ENCODE results near the gene LGALS4.
A peak's percentile ranks its signal among the peaks of the same experiment; 100 is the strongest.
"Not testable (repeated sequence)": the region's sequence is repeated elsewhere in the genome, so short reads cannot be mapped to it uniquely, and the experiment has no call there.

LGALS4 gene

GRCh38 chr19:38836159-38836982 is 23.6 kb upstream of the LGALS4 start:
- POLR2A ChIA-PET: interaction anchor here (1.2 kb wide), 1 partner anchor 13 kb away, joined by 7 read pairs; no protein-coding TSS in a partner anchor
- CTCF ChIA-PET: no interaction called here
- TF ChIP-seq, protein P1, sequence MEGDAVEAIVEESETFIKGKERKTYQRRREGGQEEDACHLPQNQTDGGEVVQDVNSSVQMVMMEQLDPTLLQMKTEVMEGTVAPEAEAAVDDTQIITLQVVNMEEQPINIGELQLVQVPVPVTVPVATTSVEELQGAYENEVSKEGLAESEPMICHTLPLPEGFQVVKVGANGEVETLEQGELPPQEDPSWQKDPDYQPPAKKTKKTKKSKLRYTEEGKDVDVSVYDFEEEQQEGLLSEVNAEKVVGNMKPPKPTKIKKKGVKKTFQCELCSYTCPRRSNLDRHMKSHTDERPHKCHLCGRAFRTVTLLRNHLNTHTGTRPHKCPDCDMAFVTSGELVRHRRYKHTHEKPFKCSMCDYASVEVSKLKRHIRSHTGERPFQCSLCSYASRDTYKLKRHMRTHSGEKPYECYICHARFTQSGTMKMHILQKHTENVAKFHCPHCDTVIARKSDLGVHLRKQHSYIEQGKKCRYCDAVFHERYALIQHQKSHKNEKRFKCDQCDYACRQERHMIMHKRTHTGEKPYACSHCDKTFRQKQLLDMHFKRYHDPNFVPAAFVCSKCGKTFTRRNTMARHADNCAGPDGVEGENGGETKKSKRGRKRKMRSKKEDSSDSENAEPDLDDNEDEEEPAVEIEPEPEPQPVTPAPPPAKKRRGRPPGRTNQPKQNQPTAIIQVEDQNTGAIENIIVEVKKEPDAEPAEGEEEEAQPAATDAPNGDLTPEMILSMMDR (IDR thresholded peaks at IDR 0.05; ENCODE audit: insufficient read depth, low read length, missing control alignments): no peak
- no peak for DNase-seq (ENCODE audit: low read depth, low spot score)
- H3K4me3 ChIP-seq (ENCODE audit: low read depth, low read length): no peak overlapping the region

DNA sequence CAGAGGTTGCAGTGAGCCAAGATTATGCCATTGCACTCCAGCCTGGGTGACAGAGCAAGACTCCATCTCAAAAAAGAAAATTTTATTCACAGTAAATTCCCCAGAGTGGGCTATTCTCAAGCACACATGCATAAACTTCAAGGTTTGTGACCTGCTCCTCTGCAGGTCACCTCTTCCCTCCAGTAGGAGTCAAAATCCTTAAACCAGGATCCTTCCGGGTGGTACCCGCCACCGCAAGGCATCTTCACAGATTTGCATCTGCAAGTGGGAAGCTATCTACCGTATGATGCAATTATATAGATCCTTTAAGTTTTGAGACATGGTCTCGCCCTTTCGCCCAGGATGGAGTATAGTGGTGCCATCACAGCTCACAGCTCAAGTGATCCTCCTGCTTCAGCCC is 21.8 kb upstream of the LGALS4 start:
- CTCF ChIA-PET: interaction anchor here (1.5 kb wide), 1 partner anchor 53 kb away, joined by 3 read pairs; no protein-coding TSS in a partner anchor
- TF ChIP-seq, protein P1 (IDR thresholded peaks at IDR 0.05; ENCODE audit: insufficient read depth, low read length, missing control alignments): no peak
- H3K4me3 ChIP-seq (ENCODE audit: low read depth, low read length): no peak overlapping the region
- no peak for DNase-seq (ENCODE audit: low read depth, low spot score)
- POLR2A ChIA-PET: interaction anchor here (1.0 to 1.4 kb wide), 2 partner anchors 151 to 187 kb away, joined by 3 read pairs; partner anchors contain the start of gene ACTN4

DNA sequence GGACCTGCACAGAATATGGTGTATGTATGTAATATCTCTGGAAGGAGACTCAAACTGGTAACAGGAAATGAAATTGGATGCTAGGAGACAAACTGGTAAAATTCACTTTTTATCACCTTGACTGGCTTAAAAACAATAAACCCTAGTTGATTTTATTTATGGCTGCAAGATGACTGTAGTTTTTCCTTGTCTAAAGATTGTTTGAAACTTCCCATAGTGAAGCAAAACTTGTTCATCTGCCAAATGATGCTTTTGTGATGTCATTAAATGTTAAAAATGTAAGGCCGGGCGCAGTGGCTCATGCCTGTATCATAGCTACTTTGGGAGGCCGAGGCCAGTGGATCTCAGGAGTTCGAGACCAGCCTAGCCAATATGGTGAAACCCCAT is 21.4 kb upstream of the LGALS4 start:
- TF ChIP-seq, protein P1 (IDR thresholded peaks at IDR 0.05; ENCODE audit: insufficient read depth, low read length, missing control alignments): no peak
- ChIA-PET POLR2A (interaction anchor here (1.4 kb wide), 1 partner anchor 186 kb away, joined by 3 read pairs; the partner anchor contains the start of gene ACTN4), CTCF (no interaction called here)
- no peak for DNase-seq (ENCODE audit: low read depth, low spot score)
- H3K4me3 ChIP-seq (ENCODE audit: low read depth, low read length): no peak overlapping the region

DNA sequence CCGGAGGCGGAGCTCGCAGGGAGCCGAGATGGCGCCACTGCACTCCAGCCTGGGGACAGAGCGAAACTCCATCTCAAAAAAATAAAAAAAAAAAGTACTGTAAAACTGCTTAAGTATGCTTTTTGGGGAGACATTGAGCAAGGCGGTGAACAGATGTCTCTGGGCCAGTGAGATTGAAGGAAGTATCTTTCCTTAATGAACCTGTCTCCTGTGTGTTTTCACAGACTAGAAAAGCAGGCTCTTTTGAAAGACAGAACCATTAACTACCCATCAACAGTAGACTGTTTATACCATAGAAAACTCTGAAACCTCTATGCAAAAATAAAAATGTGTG is 20.3 kb upstream of the LGALS4 start:
- CTCF ChIA-PET: no interaction called here
- POLR2A ChIA-PET: no interaction called here
- TF ChIP-seq, protein P1 (IDR thresholded peaks at IDR 0.05; ENCODE audit: insufficient read depth, low read length, missing control alignments): no peak
- no peak for DNase-seq (ENCODE audit: low read depth, low spot score)
- H3K4me3 ChIP-seq (ENCODE audit: low read depth, low read length): no peak overlapping the region

GRCh38 chr19:38831142-38831605 is 18.4 kb upstream of the LGALS4 start:
- ChIA-PET POLR2A (interaction anchor here (0.9 to 1.2 kb wide), 5 partner anchors 10 to 97 kb away, joined by 3 to 5 read pairs (median 4); no protein-coding TSS in a partner anchor), CTCF (interaction anchor here (0.7 to 1.8 kb wide), 4 partner anchors 18 to 99 kb away, joined by 3 to 6 read pairs (median 4); partner anchors contain the start of genes MRPS12 and SARS2)
- TF ChIP-seq, protein P1 (IDR thresholded peaks at IDR 0.05; ENCODE audit: insufficient read depth, low read length, missing control alignments): no peak
- H3K4me3 ChIP-seq (ENCODE audit: low read depth, low read length): peak overlapping the region; percentile 81
- DNase-seq (ENCODE audit: low read depth, low spot score): peak; percentile 77

- DNase-seq (ENCODE audit: low read depth, low spot score): no peak
- CTCF ChIA-PET: interaction anchor here (1.8 kb wide), 1 partner anchor 61 kb away, joined by 6 read pairs; no protein-coding TSS in a partner anchor
- POLR2A ChIA-PET: interaction anchor here (0.7 to 1.2 kb wide), 5 partner anchors 19 to 152 kb away, joined by 3 to 4 read pairs (median 3); no protein-coding TSS in a partner anchor
- TF ChIP-seq, protein P1 (IDR thresholded peaks at IDR 0.05; ENCODE audit: insufficient read depth, low read length, missing control alignments): no peak
- no peak overlapping the region for H3K4me3 ChIP-seq (ENCODE audit: low read depth, low read length)
Measured at GRCh38 chr19:38830039-38830733, 17.4 kb upstream of the LGALS4 start.

DNA sequence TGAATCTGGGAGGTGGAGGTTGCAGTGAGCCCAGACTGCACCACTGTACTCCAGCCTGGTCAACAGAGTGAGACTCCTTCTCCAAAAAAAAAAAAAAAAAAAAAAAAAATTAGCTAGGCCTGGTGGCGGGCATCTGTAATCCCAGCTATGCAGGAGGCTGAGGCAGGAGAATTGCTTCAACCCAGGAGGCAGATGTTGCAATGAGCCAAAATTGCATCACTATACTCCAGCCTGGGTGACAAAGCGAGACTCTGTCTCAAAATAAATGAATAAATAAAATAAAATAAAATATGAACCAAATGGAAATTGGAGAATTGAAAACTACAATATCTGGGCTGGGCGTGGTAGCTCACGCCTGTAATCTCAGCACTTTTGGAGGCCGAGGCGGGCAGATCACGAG is 16.5 kb upstream of the LGALS4 start:
- POLR2A ChIA-PET: interaction anchor here (1.1 to 1.2 kb wide), 2 partner anchors 20 to 22 kb away, joined by 3 to 4 read pairs; no protein-coding TSS in a partner anchor
- H3K4me3 ChIP-seq (ENCODE audit: low read depth, low read length); CTCF ChIA-PET; DNase-seq (ENCODE audit: low read depth, low spot score): not testable (repeated sequence)
